Ovary (tissue), 3 donors: ENCODE data around the gene CSTB.
"Not testable (repeated sequence)": the region's sequence is repeated elsewhere in the genome, so short reads cannot be mapped to it uniquely, and the experiment has no call there.

Source experiments
- EP300 ChIP-seq: sonication (generic); formaldehyde crosslinking; IDR thresholded peaks from one replicate; pipeline ENCODE4 v1.6.1; 2017; ENCODE audit warnings: antibody characterized with exemption
- POLR2A ChIP-seq: fragments of 450-650 bp; IDR thresholded peaks from one replicate; pipeline ENCODE4 v1.6.1; 2017; ENCODE audit warnings: antibody characterized with exemption, mild to moderate bottlenecking, moderate library complexity
- TF ChIP-seq, protein P1 (sequence below), 3 donors: fragments of 450-650 bp in 2 of 3; fragments of 200-600 bp in 1 of 3; IDR thresholded peaks; one replicate each; pipeline versions ENCODE4 v1.5.1 to v1.8.0; 2016 to 2022; ENCODE audit warnings: antibody characterized with exemption in 3 of 3, mild to moderate bottlenecking in 1 of 3
- donor health status: DM: no; HTN: no; CAD: no.

DNA sequence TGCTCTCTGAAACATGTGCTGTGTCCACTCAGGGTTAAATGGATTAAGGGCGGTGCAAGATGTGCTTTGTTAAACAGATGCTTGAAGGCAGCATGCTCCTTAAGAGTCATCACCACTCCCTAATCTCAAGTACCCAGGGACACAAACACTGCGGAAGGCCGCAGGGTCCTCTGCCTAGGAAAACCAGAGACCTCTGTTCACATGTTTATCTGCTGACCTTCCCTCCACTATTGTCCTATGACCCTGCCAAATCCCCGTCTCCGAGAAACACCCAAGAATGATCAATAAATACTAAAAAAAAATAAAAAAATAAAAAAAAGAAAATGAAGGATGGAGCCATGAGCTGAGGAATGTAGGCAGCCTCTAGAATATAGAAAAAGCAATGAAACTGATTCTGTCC is 46.6 kb upstream of the CSTB start:
- TF ChIP-seq, protein P1, sequence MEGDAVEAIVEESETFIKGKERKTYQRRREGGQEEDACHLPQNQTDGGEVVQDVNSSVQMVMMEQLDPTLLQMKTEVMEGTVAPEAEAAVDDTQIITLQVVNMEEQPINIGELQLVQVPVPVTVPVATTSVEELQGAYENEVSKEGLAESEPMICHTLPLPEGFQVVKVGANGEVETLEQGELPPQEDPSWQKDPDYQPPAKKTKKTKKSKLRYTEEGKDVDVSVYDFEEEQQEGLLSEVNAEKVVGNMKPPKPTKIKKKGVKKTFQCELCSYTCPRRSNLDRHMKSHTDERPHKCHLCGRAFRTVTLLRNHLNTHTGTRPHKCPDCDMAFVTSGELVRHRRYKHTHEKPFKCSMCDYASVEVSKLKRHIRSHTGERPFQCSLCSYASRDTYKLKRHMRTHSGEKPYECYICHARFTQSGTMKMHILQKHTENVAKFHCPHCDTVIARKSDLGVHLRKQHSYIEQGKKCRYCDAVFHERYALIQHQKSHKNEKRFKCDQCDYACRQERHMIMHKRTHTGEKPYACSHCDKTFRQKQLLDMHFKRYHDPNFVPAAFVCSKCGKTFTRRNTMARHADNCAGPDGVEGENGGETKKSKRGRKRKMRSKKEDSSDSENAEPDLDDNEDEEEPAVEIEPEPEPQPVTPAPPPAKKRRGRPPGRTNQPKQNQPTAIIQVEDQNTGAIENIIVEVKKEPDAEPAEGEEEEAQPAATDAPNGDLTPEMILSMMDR (IDR thresholded peaks at IDR 0.05) = not testable (repeated sequence)
- TF ChIP-seq POLR2A, EP300: not testable (repeated sequence)
